Measurements from ENCODE around the gene PLXNA2.

GRCh38 chr1:207973898-207974568, 270.2 kb downstream of the PLXNA2 start:
- TF ChIP-seq POLR2A (IDR thresholded peaks at IDR 0.05; ENCODE audit: control extremely low read depth in 1 of 2, low read depth in 2 of 2, low read length in 2 of 2) (no peak), YY1 (IDR thresholded peaks at IDR 0.05; ENCODE audit: low read depth, low read length) (no peak), CTCF (IDR thresholded peaks at IDR 0.05; ENCODE audit: control extremely low read depth in 1 of 3, insufficient read depth in 1 of 3, low read depth in 1 of 3, low read length in 3 of 3) (no peak), EZH2 (IDR thresholded peaks at IDR 0.05; ENCODE audit: low read depth, low read length, severe bottlenecking) (no peak), MAX (IDR thresholded peaks at IDR 0.05) (no peak), SP1 (IDR thresholded peaks at IDR 0.05; ENCODE audit: low read depth, low read length) (no peak), CBX8 (IDR thresholded peaks at IDR 0.05; ENCODE audit: borderline replicate concordance, low read depth, low read length) (no peak), SIN3A (conservative IDR thresholded peaks at IDR 0.05 in 1 of 2, IDR thresholded peaks at IDR 0.05 in 1 of 2; ENCODE audit: low read depth in 1 of 2, low read length in 2 of 2) (no peak), JUN (IDR thresholded peaks at IDR 0.05; ENCODE audit: low read depth, low read length) (no peak)
